Neuronal stem cell (in vitro differentiated cells): ENCODE measurements around the gene TBATA.
A peak's percentile ranks its signal among the peaks of the same experiment; 100 is the strongest.

Experiments used
- DNase-seq: peaks from one replicate; pipeline ENCODE4 v3.0.0-alpha.2; 2013; ENCODE audit warnings: low spot score
- H2AFZ ChIP-seq: one replicate; pipeline ENCODE4 v1.6.1; 2013; ENCODE audit warnings: mild to moderate bottlenecking, low read length, inconsistent platforms
- H2AK5ac ChIP-seq: 2 replicates; pipeline ENCODE4 v1.6.1; 2013; ENCODE audit warnings: low read depth, mild to moderate bottlenecking, inconsistent platforms, low read length, moderate library complexity, mixed read lengths
- H2BK120ac ChIP-seq: 2 replicates; pipeline ENCODE4 v1.6.1; 2013; ENCODE audit warnings: low read depth, mild to moderate bottlenecking, inconsistent platforms, low read length, moderate library complexity, mixed read lengths
- H2BK12ac ChIP-seq: one replicate; pipeline ENCODE4 v1.6.1; 2013; ENCODE audit warnings: low read length, inconsistent platforms
- H2BK15ac ChIP-seq: 2 replicates; pipeline ENCODE4 v1.6.1; 2013; ENCODE audit warnings: mild to moderate bottlenecking, low read length, inconsistent platforms, mixed read lengths
- H2BK5ac ChIP-seq: one replicate; pipeline ENCODE4 v1.6.1; 2013; ENCODE audit warnings: inconsistent platforms, mild to moderate bottlenecking, low read length, moderate library complexity
- H3K14ac ChIP-seq: one replicate; pipeline ENCODE4 v1.6.1; 2013; ENCODE audit warnings: low read length, inconsistent platforms
- H3K18ac ChIP-seq: 2 replicates; pipeline ENCODE4 v1.6.1; 2013; ENCODE audit warnings: low read length, inconsistent platforms
- H3K23ac ChIP-seq: 2 replicates; pipeline ENCODE4 v1.6.1; 2013; ENCODE audit warnings: low read depth, mild to moderate bottlenecking, mixed read lengths, low read length, inconsistent platforms; ENCODE audit not compliant: poor library complexity
- H3K27ac ChIP-seq: replicated peaks from 3 replicates; pipeline ENCODE4 v1.5.1; 2013; ENCODE audit warnings: low read length, inconsistent platforms
- H3K27me3 ChIP-seq, 3 experiments: 2 replicates each; pipeline ENCODE4 v1.6.1; 2013; ENCODE audit warnings: low read length in 3 of 3, mild to moderate bottlenecking in 2 of 3, inconsistent platforms in 1 of 3, low read depth in 1 of 3, mixed read lengths in 1 of 3, moderate library complexity in 1 of 3; ENCODE audit not compliant: control insufficient read depth in 3 of 3, insufficient read depth in 3 of 3
- H3K36me3 ChIP-seq, 2 donors: replicated peaks in 1 of 2; 2 replicates each; pipeline ENCODE4 v1.6.1; 2013; ENCODE audit warnings: low read length in 2 of 2; ENCODE audit not compliant: control insufficient read depth in 2 of 2, insufficient read depth in 2 of 2
- H3K4ac ChIP-seq: 2 replicates; pipeline ENCODE4 v1.6.1; 2013; ENCODE audit warnings: inconsistent platforms, mild to moderate bottlenecking, low read length, moderate library complexity
- H3K4me1 ChIP-seq, 2 donors: 1 replicate in 1 of 2; 2 replicates in 1 of 2; pipeline ENCODE4 v1.6.1; 2013; ENCODE audit warnings: low read length in 2 of 2, low read depth in 1 of 2; ENCODE audit not compliant: control insufficient read depth in 2 of 2, insufficient read depth in 1 of 2
- H3K4me2 ChIP-seq: one replicate; pipeline ENCODE4 v1.6.1; 2013; ENCODE audit warnings: mild to moderate bottlenecking, low read length, inconsistent platforms; ENCODE audit not compliant: insufficient read depth, poor library complexity, severe bottlenecking
- H3K4me3 ChIP-seq, 2 donors: 2 replicates each; pipeline ENCODE4 v1.5.1; 2013; ENCODE audit warnings: low read length in 2 of 2, mild to moderate bottlenecking in 2 of 2, inconsistent platforms in 1 of 2, moderate library complexity in 1 of 2
- H3K79me1 ChIP-seq: one replicate; pipeline ENCODE4 v1.6.1; 2013; ENCODE audit warnings: low read depth, mild to moderate bottlenecking, inconsistent platforms, low read length, moderate library complexity
- H3K9ac ChIP-seq: one replicate; pipeline ENCODE4 v1.6.1; 2013; ENCODE audit warnings: mild to moderate bottlenecking, low read depth, low read length, inconsistent platforms; ENCODE audit not compliant: poor library complexity
- H3K9me3 ChIP-seq, 2 donors: replicated peaks in 1 of 2; 2 replicates each; pipeline versions ENCODE3 to v1.6.1; 2013; ENCODE audit warnings: low read length in 2 of 2, mild to moderate bottlenecking in 2 of 2, inconsistent platforms in 1 of 2, low read depth in 1 of 2, mixed read lengths in 1 of 2, moderate library complexity in 1 of 2; ENCODE audit not compliant: control insufficient read depth in 2 of 2, insufficient read depth in 1 of 2
- H4K8ac ChIP-seq: one replicate; pipeline ENCODE4 v1.6.1; 2013; ENCODE audit warnings: low read depth, mild to moderate bottlenecking, inconsistent platforms, low read length, moderate library complexity
- H4K91ac ChIP-seq: one replicate; pipeline ENCODE4 v1.6.1; 2013; ENCODE audit warnings: low read length, low read depth, mild to moderate bottlenecking, inconsistent platforms; ENCODE audit not compliant: poor library complexity
- WGBS, 2 donors: extraction: QIAGEN DNeasy Blood & Tissue Kit; methylation state at CpG; one replicate each; pipeline ENCODE4 v1.1.7; 2013; ENCODE audit warnings: missing lambda C conversion rate in 2 of 2, mixed read lengths in 1 of 2; ENCODE audit not compliant: insufficient read length in 2 of 2, insufficient replicate concordance in 1 of 2; ENCODE audit errors: extremely low coverage in 2 of 2; 5-methylcytosine and 5-hydroxymethylcytosine counted together

Gene TBATA

DNA sequence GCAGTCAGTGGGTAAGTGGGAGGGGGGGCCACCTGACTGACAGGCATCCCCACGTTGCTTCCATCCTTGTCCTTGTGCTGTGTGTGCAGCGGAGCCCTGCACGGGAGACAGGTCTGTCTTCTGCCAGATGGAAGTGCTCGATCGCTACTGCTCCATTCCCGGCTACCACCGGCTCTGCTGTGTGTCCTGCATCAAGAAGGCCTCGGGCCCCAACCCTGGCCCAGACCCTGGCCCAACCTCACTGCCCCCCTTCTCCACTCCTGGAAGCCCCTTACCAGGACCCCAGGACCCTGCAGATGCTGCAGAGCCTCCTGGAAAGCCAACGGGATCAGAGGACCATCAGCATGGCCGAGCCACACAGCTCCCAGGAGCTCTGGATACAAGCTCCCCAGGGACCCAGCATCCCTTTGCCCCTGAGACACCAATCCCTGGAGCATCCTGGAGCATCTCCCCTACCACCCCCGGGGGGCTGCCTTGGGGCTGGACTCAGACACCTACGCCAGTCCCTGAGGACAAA is 24.8 kb downstream of the TBATA start:
- no peak overlapping the region for H2BK12ac ChIP-seq
- H3K4ac ChIP-seq, result peak overlapping the region; percentile 9
- no peak overlapping the region for H3K23ac ChIP-seq
- no peak overlapping the region for H4K8ac ChIP-seq
- H2AFZ ChIP-seq, result peak overlapping the region; percentile 84
- peaks cover 0 to 3% (median 0%) of the 10 kb centered on the region in 3 experiments for H3K27me3 ChIP-seq
- H3K27ac ChIP-seq, result no peak overlapping the region
- no peak for DNase-seq
- peak overlapping the region; percentile 79 for H2BK15ac ChIP-seq
- no peak overlapping the region for H3K4me2 ChIP-seq
- no peak overlapping the region for H4K91ac ChIP-seq
- no CpG with 5 or more reads among the region's 12 CpGs for WGBS, 2 donors
- H2BK120ac ChIP-seq, result no peak overlapping the region
- H3K14ac ChIP-seq, result no peak overlapping the region
- H3K18ac ChIP-seq, result peak overlapping the region; percentile 22
- H3K4me3 ChIP-seq, result no peak overlapping the region
- H3K4me1 ChIP-seq, result peaks cover 18 to 27% of the 10 kb centered on the region in 2 donors
- no peaks in the 10 kb centered on the region for H3K9me3 ChIP-seq
- no peak overlapping the region for H2BK5ac ChIP-seq
- H3K9ac ChIP-seq, result no peak overlapping the region
- H3K79me1 ChIP-seq, result no peaks in the 10 kb centered on the region
- H3K36me3 ChIP-seq, result no peaks in the 10 kb centered on the region
- H2AK5ac ChIP-seq, result peak overlapping the region; percentile 31

DNA sequence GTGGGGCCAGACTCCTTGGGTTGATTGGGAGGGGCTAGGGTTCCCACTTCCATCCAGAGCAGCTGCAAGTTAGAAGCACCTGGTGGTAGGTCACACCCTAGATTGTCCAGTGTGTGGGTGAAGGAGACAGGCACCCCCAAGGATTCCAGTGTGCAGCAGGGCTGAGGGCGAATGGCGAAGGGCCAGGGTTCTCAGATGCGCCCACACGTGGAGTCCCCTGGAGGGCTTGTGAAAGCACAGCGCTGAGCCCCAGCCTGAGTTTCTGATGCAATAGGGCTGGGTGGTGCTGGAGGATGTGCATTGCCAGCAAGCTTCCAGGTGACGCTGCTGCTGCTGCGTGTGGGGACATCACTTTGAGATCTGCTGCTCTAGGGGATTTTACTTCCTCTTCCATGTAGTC is 25.4 kb downstream of the TBATA start:
- no peak for DNase-seq
- Histone ChIP-seq H2AK5ac (peak overlapping the region; percentile 31), H3K4me1 (peaks cover 18 to 27% of the 10 kb centered on the region in 2 donors), H2BK120ac (no peak overlapping the region), H3K9me3 (no peaks in the 10 kb centered on the region), H3K36me3 (no peaks in the 10 kb centered on the region), H3K9ac (no peak overlapping the region), H4K91ac (no peak overlapping the region), H3K4me3 (no peak overlapping the region), H4K8ac (no peak overlapping the region), H2AFZ (peak overlapping the region; percentile 84), H3K4me2 (no peak overlapping the region), H2BK15ac (no peak overlapping the region), H2BK12ac (no peak overlapping the region), H3K27ac (no peak overlapping the region), H3K14ac (no peak overlapping the region), H3K23ac (no peak overlapping the region), H2BK5ac (no peak overlapping the region), H3K18ac (no peak overlapping the region), H3K27me3 (peaks cover 0 to 3% (median 0%) of the 10 kb centered on the region in 3 experiments), H3K4ac (no peak overlapping the region), H3K79me1 (no peaks in the 10 kb centered on the region)
- WGBS, 2 donors, result no CpG with 5 or more reads among the region's 7 CpGs

DNA sequence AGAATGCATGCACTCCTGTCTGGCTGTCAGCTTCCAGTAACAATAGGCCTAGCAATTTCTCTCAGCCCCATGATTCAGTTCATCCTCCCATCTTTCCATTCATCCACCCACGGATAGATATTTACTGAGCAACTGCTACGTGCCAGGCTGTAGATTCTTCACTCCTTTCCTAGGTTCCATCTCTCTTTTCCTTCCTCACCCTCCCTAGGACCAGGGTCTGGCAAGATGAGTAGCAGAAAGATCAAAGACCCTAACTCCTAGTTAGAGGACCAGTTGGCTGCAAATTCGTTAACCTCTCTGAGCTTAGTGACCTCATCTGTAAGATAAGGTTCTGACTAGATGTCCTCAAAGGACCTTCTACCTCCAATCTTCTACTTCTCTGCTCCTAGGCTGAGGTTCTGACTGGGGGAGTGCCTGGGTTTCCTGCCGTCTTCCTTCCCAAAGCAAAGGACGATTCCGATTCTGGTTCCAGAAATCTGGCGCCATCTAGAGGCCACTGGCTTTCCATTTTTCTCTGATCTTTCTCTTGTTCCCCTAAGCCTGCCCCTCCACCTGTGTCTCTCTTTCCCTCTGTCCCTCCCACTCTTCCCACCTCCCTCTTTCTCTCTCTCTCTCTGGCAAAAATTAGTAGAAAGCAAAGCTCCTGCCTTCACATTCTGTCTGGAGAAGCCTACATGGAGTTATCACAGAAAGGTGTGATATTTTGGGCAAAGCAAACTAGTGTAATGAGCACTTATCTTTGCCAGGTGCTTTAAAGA is 26.2 kb downstream of the TBATA start:
- H3K27ac ChIP-seq, result no peak overlapping the region

DNA sequence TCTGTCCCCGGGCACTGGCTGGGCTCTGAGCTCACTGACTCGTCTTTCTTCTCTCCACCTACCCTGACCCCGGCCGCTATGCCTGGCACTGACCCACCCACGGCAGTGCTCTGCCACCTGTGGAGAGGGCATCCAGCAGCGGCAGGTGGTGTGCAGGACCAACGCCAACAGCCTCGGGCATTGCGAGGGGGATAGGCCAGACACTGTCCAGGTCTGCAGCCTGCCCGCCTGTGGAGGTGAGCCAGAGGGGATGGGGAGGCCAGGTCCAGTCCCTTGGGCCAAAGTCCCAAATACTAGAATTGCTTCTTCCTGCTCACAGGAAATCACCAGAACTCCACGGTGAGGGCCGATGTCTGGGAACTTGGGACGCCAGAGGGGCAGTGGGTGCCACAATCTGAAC is 27.3 kb downstream of the TBATA start:
- WGBS, 2 donors, result no CpG with 5 or more reads among the region's 13 CpGs
- no peaks in the 10 kb centered on the region for H3K9me3 ChIP-seq
- no peak overlapping the region for H3K14ac ChIP-seq
- H2BK120ac ChIP-seq, result peak overlapping the region; percentile 43
- H2BK5ac ChIP-seq, result no peak overlapping the region
- no peak overlapping the region for H4K8ac ChIP-seq
- no peak overlapping the region for H3K27ac ChIP-seq
- no peaks in the 10 kb centered on the region for H3K79me1 ChIP-seq
- H3K9ac ChIP-seq, result peak overlapping the region; percentile 65
- H4K91ac ChIP-seq, result no peak overlapping the region
- no peak overlapping the region for H3K4me2 ChIP-seq
- no peak overlapping the region for H3K4me3 ChIP-seq
- no peak overlapping the region for H3K4ac ChIP-seq
- peaks cover 13 to 21% of the 10 kb centered on the region in 2 donors for H3K4me1 ChIP-seq
- DNase-seq, result no peak
- H2BK15ac ChIP-seq, result peak overlapping the region; percentile 49
- H3K36me3 ChIP-seq, result no peaks in the 10 kb centered on the region
- peaks cover 0 to 3% (median 0%) of the 10 kb centered on the region in 3 experiments for H3K27me3 ChIP-seq
- H3K18ac ChIP-seq, result peak overlapping the region; percentile 46
- peak overlapping the region; percentile 36 for H2AK5ac ChIP-seq
- no peak overlapping the region for H3K23ac ChIP-seq
- H2AFZ ChIP-seq, result no peak overlapping the region
- peak overlapping the region; percentile 86 for H2BK12ac ChIP-seq

More for the DNA sequence above, 26.2 kb downstream of the TBATA start:
- Histone ChIP-seq H3K36me3 (no peaks in the 10 kb centered on the region), H3K4me1 (peaks cover 19 to 27% of the 10 kb centered on the region in 2 donors), H3K4me3 (no peak overlapping the region), H2BK12ac (no peak overlapping the region), H4K8ac (no peak overlapping the region), H3K4me2 (no peak overlapping the region), H2AK5ac (no peak overlapping the region), H3K27me3 (peaks cover 0 to 3% (median 0%) of the 10 kb centered on the region in 3 experiments), H3K9ac (no peak overlapping the region), H4K91ac (no peak overlapping the region), H3K14ac (no peak overlapping the region), H3K23ac (no peak overlapping the region), H2BK15ac (no peak overlapping the region), H3K18ac (no peak overlapping the region), H3K4ac (no peak overlapping the region), H3K79me1 (no peaks in the 10 kb centered on the region), H2BK120ac (no peak overlapping the region), H2AFZ (no peak overlapping the region), H2BK5ac (no peak overlapping the region), H3K9me3 (no peaks in the 10 kb centered on the region)
- DNase-seq, result peak; percentile 62
- no CpG with 5 or more reads among the region's 7 CpGs for WGBS, 2 donors
